Stimulated activated CD4-positive, alpha-beta T cell treated with anti-CD3 and anti-CD28 coated beads, Interleukin-1b, Interleukin-23, amount 100 ng/mL, for 4 hours (primary cell): Measurements from ENCODE around the gene ASCC2.
"Not testable (repeated sequence)": the region's sequence is repeated elsewhere in the genome, so short reads cannot be mapped to it uniquely, and the experiment has no call there.

Source experiments
- DNase-seq, 2 donors: peaks; one replicate each; pipeline ENCODE4 v3.0.0-alpha.2; 2020; ENCODE audit warnings: low read depth in 2 of 2

The ASCC2 gene

GRCh38 chr22:29754658-29755395, 83.2 kb downstream of the ASCC2 start:
- not testable (repeated sequence) for DNase-seq

- no peak for DNase-seq
Observed at GRCh38 chr22:29753808-29754657, 84.0 kb downstream of the ASCC2 start.

GRCh38 chr22:29751669-29752068, 86.4 kb downstream of the ASCC2 start:
- no peak for DNase-seq

GRCh38 chr22:29750559-29751538, 87.2 kb downstream of the ASCC2 start:
- DNase-seq = no peak

- no peak for DNase-seq
Observed at GRCh38 chr22:29750029-29750428, 88.0 kb downstream of the ASCC2 start.

GRCh38 chr22:29748248-29748893, 89.7 kb downstream of the ASCC2 start:
- DNase-seq = no peak

- no peak for DNase-seq
Observed at GRCh38 chr22:29747832-29748231, 90.2 kb downstream of the ASCC2 start.

- no peak for DNase-seq
Observed at GRCh38 chr22:29744902-29745301, 93.2 kb downstream of the ASCC2 start.

GRCh38 chr22:29742326-29742725, 95.7 kb downstream of the ASCC2 start:
- no peak for DNase-seq

- no peak for DNase-seq
Observed at GRCh38 chr22:29741926-29742325, 96.1 kb downstream of the ASCC2 start.

- DNase-seq = no peak
Observed at GRCh38 chr22:29740216-29740615, 97.9 kb downstream of the ASCC2 start.

GRCh38 chr22:29739346-29739875, 98.7 kb downstream of the ASCC2 start:
- DNase-seq = no peak
